Thymus (tissue), 11 donors: Measurements from ENCODE around the gene DPP3. TPM values are rescaled to one million over a fixed set of nuclear protein-coding genes. Genes with fewer than 3 reads are reported as not detected.

Experiments
- DNase-seq, 9 donors: peaks; one replicate each; pipeline ENCODE4 v3.0.0-alpha.2; 2013; ENCODE audit warnings: low spot score in 9 of 9, low read depth in 6 of 9, missing footprints in 1 of 9
- H3K27ac ChIP-seq, 2 donors: one replicate each; pipeline ENCODE4 v1.5.1; 2013; ENCODE audit warnings: control low read depth in 1 of 2, low read depth in 1 of 2, low read length in 1 of 2, mild to moderate bottlenecking in 1 of 2, moderate library complexity in 1 of 2
- H3K27me3 ChIP-seq, 2 donors: one replicate each; pipeline ENCODE4 v1.5.1; 2013; ENCODE audit warnings: low read length in 1 of 2; ENCODE audit not compliant: control insufficient read depth in 2 of 2, insufficient read depth in 1 of 2
- H3K36me3 ChIP-seq, 2 donors: one replicate each; pipeline ENCODE4 v1.5.1; 2013; ENCODE audit warnings: low read length in 1 of 2, mild to moderate bottlenecking in 1 of 2, moderate library complexity in 1 of 2; ENCODE audit not compliant: control insufficient read depth in 2 of 2, insufficient read depth in 2 of 2
- H3K4me1 ChIP-seq, 2 donors: one replicate each; pipeline ENCODE4 v1.5.1; 2013; ENCODE audit warnings: low read length in 2 of 2; ENCODE audit not compliant: control insufficient read depth in 2 of 2, insufficient read depth in 2 of 2
- H3K4me3 ChIP-seq, 2 donors: one replicate each; pipeline ENCODE4 v1.5.1; 2013; ENCODE audit warnings: low read length in 2 of 2, control low read depth in 1 of 2, mild to moderate bottlenecking in 1 of 2
- H3K9me3 ChIP-seq, 2 donors: one replicate each; pipeline ENCODE4 v1.5.1; 2013; ENCODE audit warnings: low read length in 1 of 2, mild to moderate bottlenecking in 1 of 2; ENCODE audit not compliant: control insufficient read depth in 2 of 2, insufficient read depth in 1 of 2
- WGBS: extraction: QIAGEN DNeasy Blood & Tissue Kit; methylation state at CpG from one replicate; pipeline ENCODE4 v1.1.7; 2013; 5-methylcytosine and 5-hydroxymethylcytosine counted together
- polyA plus RNA-seq: library from polyadenylated mRNA; stranded (reverse); fragments of 200-250 nt; gene quantifications from one replicate; pipeline ENCODE4 v1.2.3, GENCODE V29; 2013
- total RNA-seq: library from RNA; stranded (reverse); fragments of 120-200 nt; gene quantifications from one replicate; pipeline ENCODE4 v1.2.4, GENCODE V29; 2013
- donor health status: healthy.

DPP3 gene
- total and polyA plus RNA-seq, 2 donors = 23.2 to 36.4 TPM

GRCh38 chr11:66509131-66509561 is 28.9 kb downstream of the DPP3 start:
- DNase-seq = no peak
- no peak overlapping the region for H3K4me3 ChIP-seq
- H3K27me3 ChIP-seq = no peaks in the 10 kb centered on the region
- no peak overlapping the region for H3K27ac ChIP-seq
- peaks cover 10 to 14% of the 10 kb centered on the region in 2 donors for H3K36me3 ChIP-seq
- 94% methylated on average over 7 of the region's 7 CpGs for WGBS
- H3K4me1 ChIP-seq = peaks cover 5 to 10% of the 10 kb centered on the region in 2 donors
- H3K9me3 ChIP-seq = no peaks in the 10 kb centered on the region

- Histone ChIP-seq H3K4me3 (peak within 1 kb of the TSS; percentile 56 to 74), H3K27ac (peak within 1 kb of the TSS; percentile 3 to 22), H3K4me1 (peaks cover 5 to 10% of the 10 kb centered on the region in 2 donors), H3K36me3 (peaks cover 11 to 14% of the 10 kb centered on the region in 2 donors), H3K9me3 (no peaks in the 10 kb centered on the region), H3K27me3 (no peaks in the 10 kb centered on the region)
- 3% methylated on average over 31 of the region's 31 CpGs for WGBS
- peak; percentile 43 to 84 (median 63) for DNase-seq
Observed at GRCh38 chr11:66510271-66510989, 30.2 kb downstream of the DPP3 start, which contains the start of gene BBS1. TSS of gene BBS1 (plus strand) at chr11:66510635. CDS start at chr11:66510660, 25 bp downstream.

DNA sequence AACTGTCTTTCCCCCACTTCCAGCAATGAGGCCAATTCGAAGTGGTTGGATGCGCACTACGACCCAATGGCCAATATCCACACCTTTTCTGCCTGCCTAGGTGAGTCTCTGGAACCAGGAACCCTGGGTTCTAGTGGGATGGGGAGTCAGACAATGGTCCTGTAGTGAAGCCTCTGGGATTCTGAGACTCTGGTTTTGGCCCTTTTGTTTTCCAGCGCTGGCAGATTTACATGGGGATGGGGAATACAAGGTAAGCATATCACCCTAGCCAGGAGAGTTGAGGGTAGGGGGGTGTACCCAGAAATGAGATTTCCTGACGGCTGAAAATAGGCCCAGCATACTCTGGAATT is 30.7 kb downstream of the DPP3 start:
- peak overlapping the region; percentile 56 to 74 for H3K4me3 ChIP-seq
- peak in 1 of 9 donors; percentile 0 for DNase-seq
- H3K27me3 ChIP-seq = no peaks in the 10 kb centered on the region
- H3K4me1 ChIP-seq = peaks cover 5 to 10% of the 10 kb centered on the region in 2 donors
- peaks cover 12 to 16% of the 10 kb centered on the region in 2 donors for H3K36me3 ChIP-seq
- 17% methylated on average over 5 of the region's 5 CpGs for WGBS
- H3K27ac ChIP-seq = no peak overlapping the region
- H3K9me3 ChIP-seq = no peaks in the 10 kb centered on the region

GRCh38 chr11:66523611-66524010 is 43.4 kb downstream of the DPP3 start:
- no peak for DNase-seq
- Histone ChIP-seq H3K4me3 (no peak overlapping the region), H3K9me3 (no peaks in the 10 kb centered on the region), H3K27me3 (no peaks in the 10 kb centered on the region), H3K27ac (no peak overlapping the region), H3K36me3 (peaks cover 34 to 39% of the 10 kb centered on the region in 2 donors), H3K4me1 (no peaks in the 10 kb centered on the region)
- WGBS = 98% methylated on average over 11 of the region's 11 CpGs

DNA sequence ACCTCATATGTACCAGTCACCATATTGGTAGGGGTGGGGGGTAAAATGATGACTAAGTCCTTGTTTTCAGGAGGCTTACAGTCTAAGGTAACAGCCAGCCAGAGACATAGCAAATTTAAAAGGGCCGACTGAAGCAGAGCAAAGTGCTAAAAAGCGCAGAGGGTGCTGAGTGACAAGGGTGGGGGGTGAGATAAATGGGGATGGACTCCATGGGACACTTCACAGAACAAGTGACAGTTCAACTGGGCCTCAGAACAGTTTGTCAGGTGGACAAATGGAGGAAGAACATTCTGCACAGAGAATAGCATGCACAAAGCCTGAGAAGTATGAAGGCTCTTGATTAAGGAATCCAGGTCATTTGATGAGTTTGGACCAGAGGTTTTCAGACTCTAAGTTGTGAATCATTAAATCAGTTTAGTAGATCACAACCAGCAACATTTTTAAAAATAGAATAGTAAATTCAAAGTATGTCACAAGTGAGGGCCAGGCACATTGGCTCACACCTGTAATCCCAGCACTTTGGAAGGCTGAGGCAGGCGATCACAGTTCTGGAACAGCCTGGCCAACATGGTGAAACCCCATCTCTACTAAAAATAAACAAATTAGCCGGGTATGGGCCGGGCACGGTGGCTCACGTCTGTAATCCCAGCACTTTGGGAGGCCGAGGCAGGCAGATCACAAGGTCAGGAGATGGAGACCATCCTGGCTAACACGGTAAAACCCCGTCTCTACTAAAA is 44.2 kb downstream of the DPP3 start:
- peaks cover 36 to 39% of the 10 kb centered on the region in 2 donors for H3K36me3 ChIP-seq
- no peak overlapping the region for H3K4me3 ChIP-seq
- no peaks in the 10 kb centered on the region for H3K9me3 ChIP-seq
- H3K27ac ChIP-seq = no peak overlapping the region
- no peak for DNase-seq
- H3K4me1 ChIP-seq = no peaks in the 10 kb centered on the region
- 97% methylated on average over 10 of the region's 10 CpGs for WGBS
- no peaks in the 10 kb centered on the region for H3K27me3 ChIP-seq

DNA sequence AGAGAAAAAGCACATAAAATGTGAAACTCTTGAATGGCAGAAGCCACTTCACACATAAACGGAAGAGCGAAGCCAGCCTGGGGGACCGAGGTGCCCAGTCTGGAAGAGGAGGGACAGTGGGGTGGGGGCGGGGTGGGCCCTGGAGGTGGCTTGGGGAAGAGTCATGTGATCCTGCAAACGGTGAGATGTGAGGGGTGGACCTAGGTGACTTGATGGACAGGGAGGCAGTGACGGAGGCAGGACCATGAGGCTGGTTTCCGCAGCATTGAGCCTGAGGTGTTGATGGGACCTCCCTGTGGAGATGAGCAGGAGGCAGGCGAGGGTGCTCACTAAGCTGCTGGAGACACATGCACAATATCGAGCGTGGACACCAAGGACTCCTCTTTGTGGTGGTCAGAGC is 48.8 kb downstream of the DPP3 start:
- H3K9me3 ChIP-seq = no peaks in the 10 kb centered on the region
- no peak overlapping the region for H3K27ac ChIP-seq
- H3K4me1 ChIP-seq = no peaks in the 10 kb centered on the region
- 94% methylated on average over 10 of the region's 10 CpGs for WGBS
- H3K36me3 ChIP-seq = peaks cover 5 to 19% of the 10 kb centered on the region in 2 donors
- no peak for DNase-seq
- no peaks in the 10 kb centered on the region for H3K27me3 ChIP-seq
- no peak overlapping the region for H3K4me3 ChIP-seq

- H3K4me1 ChIP-seq = no peaks in the 10 kb centered on the region
- no peak for DNase-seq
- H3K9me3 ChIP-seq = no peaks in the 10 kb centered on the region
- 94% methylated on average over 13 of the region's 13 CpGs for WGBS
- peaks cover 5 to 19% of the 10 kb centered on the region in 2 donors for H3K36me3 ChIP-seq
- no peaks in the 10 kb centered on the region for H3K27me3 ChIP-seq
- no peak overlapping the region for H3K27ac ChIP-seq
- H3K4me3 ChIP-seq = no peak overlapping the region
Observed at GRCh38 chr11:66529655-66530054, 49.4 kb downstream of the DPP3 start.

DNA sequence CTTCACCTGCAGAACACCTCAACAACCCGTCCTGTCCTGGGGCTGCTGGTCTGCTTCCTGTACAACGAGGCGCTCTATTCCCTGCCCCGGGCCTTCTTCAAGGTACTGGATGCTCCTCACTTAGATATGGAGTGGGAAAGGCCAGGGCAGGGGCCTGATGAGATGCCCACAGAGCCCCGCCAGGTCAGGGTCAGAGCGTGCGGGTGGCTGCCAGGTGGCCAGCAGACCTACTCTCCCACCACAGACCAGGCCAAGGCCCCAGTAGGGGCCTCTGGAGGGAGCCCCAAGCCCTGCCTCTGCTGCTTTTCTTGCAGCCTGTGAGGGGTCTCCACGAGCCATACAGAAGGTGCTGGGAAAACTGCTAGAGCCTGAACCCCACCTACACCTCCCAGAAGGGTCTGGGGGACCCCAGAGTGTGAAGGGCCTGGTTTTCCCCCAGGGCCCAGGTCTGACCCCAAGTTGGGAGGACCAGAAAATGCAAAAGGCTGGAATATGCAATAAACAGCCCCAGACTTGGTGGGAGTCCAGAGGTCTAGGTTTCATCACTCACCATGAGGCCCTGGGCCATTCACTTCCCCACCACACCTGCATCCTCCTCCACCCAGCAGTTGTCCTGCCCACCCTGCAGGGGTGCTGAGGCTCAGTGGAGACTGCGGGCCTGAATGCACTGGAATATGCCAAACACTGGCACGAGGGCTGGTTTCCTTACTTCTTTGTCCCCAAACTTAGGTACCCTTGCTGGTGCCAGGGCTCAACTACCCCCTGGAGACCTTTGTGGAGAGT is 50.9 kb downstream of the DPP3 start:
- Histone ChIP-seq H3K4me3 (no peak overlapping the region), H3K36me3 (peaks cover 9 to 23% of the 10 kb centered on the region in 2 donors), H3K9me3 (no peaks in the 10 kb centered on the region), H3K27ac (no peak overlapping the region), H3K27me3 (no peaks in the 10 kb centered on the region), H3K4me1 (no peaks in the 10 kb centered on the region)
- WGBS = 94% methylated on average over 10 of the region's 10 CpGs
- no peak for DNase-seq
